HepG2 (cell line): Measurements from ENCODE around the gene CDK5RAP1. TPM values are rescaled to one million over a fixed set of nuclear protein-coding genes. Genes with fewer than 3 reads are reported as not detected.

Source experiments
- CEBPB ChIP-seq: IDR thresholded peaks from 2 replicates; pipeline ENCODE4 v1.6.1; 2011; ENCODE audit warnings: low read depth, low read length, improper control_type of control experiment, borderline replicate concordance
- CHD4 ChIP-seq: fragments of 200-600 bp; sonication (generic); IDR thresholded peaks from 2 replicates; pipeline ENCODE4 v1.7.0; 2017; ENCODE audit warnings: mild to moderate bottlenecking, low read length, borderline replicate concordance
- DR1 ChIP-seq: sonication (generic); formaldehyde crosslinking; IDR thresholded peaks from 2 replicates; pipeline ENCODE4 v1.8.0; 2021; ENCODE audit warnings: mild to moderate bottlenecking, missing genetic modification reagents, inconsistent platforms
- FOXM1 ChIP-seq: sonication (generic); formaldehyde crosslinking; IDR thresholded peaks from 2 replicates; pipeline ENCODE4 v1.5.0; 2020; ENCODE audit warnings: missing genetic modification reagents
- FUBP1 ChIP-seq: sonication (generic); formaldehyde crosslinking; IDR thresholded peaks from 2 replicates; pipeline ENCODE4 v1.5.1; 2020; ENCODE audit warnings: missing genetic modification reagents, mild to moderate bottlenecking, borderline replicate concordance
- GABPB1 ChIP-seq: IDR thresholded peaks from 2 replicates; pipeline ENCODE4 v1.6.1; 2016; ENCODE audit warnings: mild to moderate bottlenecking, missing genetic modification reagents, moderate library complexity, missing compliant biosample characterization
- KDM2A ChIP-seq: sonication (generic); formaldehyde crosslinking; IDR thresholded peaks from 2 replicates; pipeline ENCODE4 v1.4.0; 2020; ENCODE audit warnings: low read depth, missing genetic modification reagents, borderline replicate concordance
- RELA ChIP-seq: sonication (generic); formaldehyde crosslinking; IDR thresholded peaks from 2 replicates; pipeline ENCODE4 v1.4.0; 2020; ENCODE audit warnings: missing genetic modification reagents
- SOX6 ChIP-seq, 2 experiments: fragments of 450-650 bp in 1 of 2; sonication (generic) in 1 of 2; formaldehyde crosslinking in 1 of 2; IDR thresholded peaks; 2 replicates each; pipeline versions ENCODE4 v1.4.0 to v1.6.1; 2017 to 2020; ENCODE audit warnings: antibody characterized with exemption in 1 of 2, mild to moderate bottlenecking in 1 of 2, missing genetic modification reagents in 1 of 2
- TBX3 ChIP-seq: fragments of 450-650 bp; IDR thresholded peaks from 2 replicates; pipeline ENCODE4 v1.6.1; 2017; ENCODE audit warnings: antibody characterized with exemption, mild to moderate bottlenecking, inconsistent platforms, borderline replicate concordance
- TFDP2 ChIP-seq: sonication (generic); formaldehyde crosslinking; IDR thresholded peaks from 2 replicates; pipeline ENCODE4 v1.4.0; 2020; ENCODE audit warnings: missing genetic modification reagents
- THAP8 ChIP-seq: sonication (generic); formaldehyde crosslinking; IDR thresholded peaks from 2 replicates; pipeline ENCODE4 v1.5.1; 2020; ENCODE audit warnings: missing genetic modification reagents, mild to moderate bottlenecking, borderline replicate concordance
- ZNF282 ChIP-seq: fragments of 450-650 bp; IDR thresholded peaks from 2 replicates; pipeline ENCODE4 v1.6.1; 2018; ENCODE audit not compliant: partially characterized antibody
- ZNF296 ChIP-seq: sonication (generic); formaldehyde crosslinking; conservative IDR thresholded peaks from 2 replicates; pipeline ENCODE4 v1.5.0; 2020; ENCODE audit warnings: mild to moderate bottlenecking, missing genetic modification reagents
- ZNF30 ChIP-seq: sonication (generic); formaldehyde crosslinking; IDR thresholded peaks from 2 replicates; pipeline ENCODE4 v1.5.0; 2020; ENCODE audit warnings: mild to moderate bottlenecking, missing genetic modification reagents
- ZNF329 ChIP-seq: sonication (generic); formaldehyde crosslinking; IDR thresholded peaks from 2 replicates; pipeline ENCODE4 v1.9.0; 2021; ENCODE audit warnings: low read depth, mild to moderate bottlenecking, missing genetic modification reagents
- ZNF333 ChIP-seq: sonication (generic); formaldehyde crosslinking; IDR thresholded peaks from 2 replicates; pipeline ENCODE4 v1.4.0; 2020; ENCODE audit warnings: mild to moderate bottlenecking, missing genetic modification reagents, borderline replicate concordance
- ZNF646 ChIP-seq: sonication (generic); formaldehyde crosslinking; IDR thresholded peaks from 2 replicates; pipeline ENCODE4 v1.9.0; 2021; ENCODE audit warnings: mild to moderate bottlenecking, missing genetic modification reagents
- polyA plus RNA-seq, 8 experiments: library from polyadenylated mRNA; depleted of rRNA in 3 of 8; stranded (reverse) in 7 of 8; unstranded in 1 of 8; fragments of >200 nt; fragmentation: Illumina TruSeq in 4 of 8; extraction: Trizol in 4 of 8; gene quantifications; 2 replicates each; pipeline versions ENCODE4 v1.2.1 to v1.2.3, GENCODE V29; 2011 to 2016; ENCODE audit warnings: low read depth in 4 of 8, missing spikeins in 1 of 8, mixed read lengths in 1 of 8; ENCODE audit not compliant: insufficient read depth in 1 of 8
- total RNA-seq, 5 experiments: library from RNA; depleted of rRNA; stranded (reverse); fragments of >200 nt; fragmentation: Illumina TruSeq; extraction: Trizol; gene quantifications; 2 replicates each; pipeline ENCODE4 v1.2.3, GENCODE V29; 2016; ENCODE audit warnings: low read depth in 1 of 5

The CDK5RAP1 gene
- total and polyA plus RNA-seq, 2 of the 13 experiments (the other 11 are each of a cell fraction or from before 2014, with no cell fraction given): 53.6 to 98.2 TPM

- TF ChIP-seq ZNF646 (CRISPR knock-in tag) (peak; percentile 87; the same call in 1 of the 2 replicates), ZNF296 (CRISPR knock-in tag) (no peak), ZNF282 (no peak), FOXM1 (no peak), ZNF329 (CRISPR knock-in tag) (no peak), TBX3 (peak; percentile 26; the same call in 1 of the 2 replicates), CHD4 (no peak), KDM2A (CRISPR knock-in tag) (0 out of 2 replicates have a peak, but pooled peaks have one; percentile 38), THAP8 (CRISPR knock-in tag) (no peak), ZNF333 (CRISPR knock-in tag) (no peak), GABPB1 (0 out of 2 replicates have a peak, but pooled peaks have one; percentile 40), DR1 (CRISPR knock-in tag) (no peak), SOX6 (IDR thresholded peaks at IDR 0.05) (no peak), SOX6 (CRISPR knock-in tag; IDR thresholded peaks at IDR 0.05) (no peak), RELA (CRISPR knock-in tag) (peak; percentile 75; the same call in 1 of the 2 replicates), ZNF30 (CRISPR knock-in tag) (no peak), FUBP1 (CRISPR knock-in tag) (0 out of 2 replicates have a peak, but pooled peaks have one; percentile 83), TFDP2 (CRISPR knock-in tag) (no peak), CEBPB (peak; percentile 92)
These were observed 28.3 kb downstream of the CDK5RAP1 start (continued) for GRCh38 chr20:33372993-33373441.
